Measurements from ENCODE around the gene BATF.

DNA sequence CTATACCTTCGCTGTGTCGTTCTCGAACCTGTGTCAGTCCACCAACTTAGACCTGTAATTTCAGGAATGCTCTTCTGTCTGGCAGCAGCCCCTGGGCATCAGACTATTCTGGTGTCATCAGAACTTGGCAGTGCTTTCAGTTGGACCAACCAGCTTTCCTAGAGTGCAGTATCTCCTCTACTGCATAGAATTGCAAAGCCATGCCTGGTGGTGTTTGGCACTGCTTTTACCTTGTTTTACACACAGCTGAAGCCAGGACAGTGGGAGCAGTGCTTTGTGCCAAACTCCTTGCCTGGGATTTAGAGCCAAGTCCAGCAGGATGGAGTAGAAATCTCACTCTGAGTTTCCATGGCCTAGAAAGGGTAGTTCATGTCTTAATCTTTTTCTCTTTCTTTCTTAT, 57.6 kb downstream of the BATF start:
- TF ChIP-seq CTCF (IDR thresholded peaks at IDR 0.05) (no peak), TAF1 (IDR thresholded peaks at IDR 0.05; ENCODE audit: borderline replicate concordance, low read depth, low read length) (no peak)
- TF ChIP-seq, protein P1, sequence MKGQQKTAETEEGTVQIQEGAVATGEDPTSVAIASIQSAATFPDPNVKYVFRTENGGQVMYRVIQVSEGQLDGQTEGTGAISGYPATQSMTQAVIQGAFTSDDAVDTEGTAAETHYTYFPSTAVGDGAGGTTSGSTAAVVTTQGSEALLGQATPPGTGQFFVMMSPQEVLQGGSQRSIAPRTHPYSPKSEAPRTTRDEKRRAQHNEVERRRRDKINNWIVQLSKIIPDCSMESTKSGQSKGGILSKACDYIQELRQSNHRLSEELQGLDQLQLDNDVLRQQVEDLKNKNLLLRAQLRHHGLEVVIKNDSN (IDR thresholded peaks at IDR 0.05; ENCODE audit: borderline replicate concordance, low read depth): no peak
